Keratinocyte (primary cell): Measurements from ENCODE around the gene SKIDA1. TPM values are rescaled to one million over a fixed set of nuclear protein-coding genes. Genes with fewer than 3 reads are reported as not detected.

Source experiments
- DNase-seq: peaks from one replicate; pipeline ENCODE4 v3.0.0-alpha.2; 2011; ENCODE audit warnings: low read depth, missing footprints, low spot score
- FAIRE-seq: peaks from 2 replicates; lab custom pipeline; 2011; peaks lifted over from hg19 to GRCh38; lab: Jason Lieb, UNC
- H2AFZ ChIP-seq: 2 replicates; pipeline ENCODE4 v1.6.0; 2012; ENCODE audit warnings: low read length, control low read depth, inconsistent platforms; ENCODE audit not compliant: control insufficient read depth
- H3K27ac ChIP-seq: 2 replicates; pipeline ENCODE4 v1.5.1; 2011; ENCODE audit warnings: low read length; ENCODE audit not compliant: control insufficient read depth, insufficient read depth
- H3K27me3 ChIP-seq: 3 replicates; pipeline ENCODE4 v1.6.0; 2011; ENCODE audit warnings: low read length; ENCODE audit not compliant: control insufficient read depth, insufficient read depth; ENCODE audit errors: extremely low read depth
- H3K36me3 ChIP-seq, 2 experiments: 2 replicates in 1 of 2; 3 replicates in 1 of 2; pipeline ENCODE4 v1.5.1; 2011; ENCODE audit warnings: low read length in 2 of 2, mild to moderate bottlenecking in 1 of 2; ENCODE audit not compliant: control insufficient read depth in 2 of 2, insufficient read depth in 2 of 2; ENCODE audit errors: extremely low read depth in 1 of 2
- H3K4me1 ChIP-seq: 3 replicates; pipeline ENCODE4 v1.5.1; 2011; ENCODE audit warnings: low read length; ENCODE audit not compliant: control insufficient read depth, insufficient read depth; ENCODE audit errors: extremely low read depth
- H3K4me2 ChIP-seq: 3 replicates; pipeline ENCODE4 v1.6.0; 2011; ENCODE audit warnings: low read depth, low read length; ENCODE audit not compliant: control insufficient read depth, insufficient read depth; ENCODE audit errors: extremely low read depth
- H3K4me3 ChIP-seq, 3 experiments: fragments of 200-600 bp in 1 of 3; sonication (generic) in 1 of 3; 2 replicates in 2 of 3; 3 replicates in 1 of 3; pipeline ENCODE4 v1.5.1; 2011 to 2016; ENCODE audit warnings: low read length in 3 of 3, mild to moderate bottlenecking in 3 of 3, control low read depth in 2 of 3, inconsistent platforms in 1 of 3, low read depth in 1 of 3, mixed read lengths in 1 of 3, mixed run types in 1 of 3, moderate library complexity in 1 of 3; ENCODE audit not compliant: control insufficient read depth in 2 of 3, insufficient read depth in 2 of 3; ENCODE audit errors: extremely low read depth in 1 of 3
- H3K79me2 ChIP-seq: 2 replicates; pipeline ENCODE4 v1.6.0; 2012; ENCODE audit warnings: low read length; ENCODE audit not compliant: control insufficient read depth, insufficient read depth
- H3K9ac ChIP-seq: 3 replicates; pipeline ENCODE4 v1.6.0; 2011; ENCODE audit warnings: low read length; ENCODE audit not compliant: control insufficient read depth, insufficient read depth; ENCODE audit errors: extremely low read depth
- H3K9me1 ChIP-seq: 3 replicates; pipeline ENCODE4 v1.6.0; 2011; ENCODE audit warnings: low read length; ENCODE audit not compliant: control insufficient read depth, insufficient read depth; ENCODE audit errors: extremely low read depth
- H3K9me3 ChIP-seq: 2 replicates; pipeline ENCODE4 v1.5.1; 2012; ENCODE audit warnings: low read depth, low read length; ENCODE audit not compliant: control insufficient read depth
- H4K20me1 ChIP-seq: 3 replicates; pipeline ENCODE4 v1.6.0; 2011; ENCODE audit warnings: low read length; ENCODE audit not compliant: control insufficient read depth, insufficient read depth; ENCODE audit errors: extremely low read depth
- EZH2 ChIP-seq: IDR thresholded peaks from one replicate; pipeline ENCODE4 v1.6.1; 2012; ENCODE audit warnings: inconsistent platforms, mild to moderate bottlenecking, low read length, moderate library complexity
- dilution Hi-C: fragments of 300-500 bp; cut with MboI; formaldehyde crosslinking; loops from one replicate; pipeline ENCODE4 v1.7.0; 2020; ENCODE audit warnings: low sequenced_read_pairs; ENCODE audit not compliant: extremely low pct_ligation_motif_present
- polyA plus RNA-seq, 5 experiments: library from polyadenylated mRNA; depleted of rRNA in 3 of 5; stranded (reverse) in 3 of 5; stranded (forward) in 1 of 5; unstranded in 1 of 5; fragments of >200 nt; gene quantifications; 1 replicate in 1 of 5; 2 replicates in 3 of 5; 3 replicates in 1 of 5; pipeline versions ENCODE4 v1.2.1 to v1.2.3, GENCODE V29; 2011 to 2012; ENCODE audit warnings: missing spikeins in 2 of 5, low read depth in 1 of 5, low replicate concordance in 1 of 5
- TF ChIP-seq, protein P1 (sequence below), 3 experiments: IDR thresholded peaks in 1 of 3; conservative IDR thresholded peaks in 1 of 3; optimal IDR thresholded peaks in 1 of 3; 2 replicates in 2 of 3; 3 replicates in 1 of 3; pipeline versions ENCODE3 to v1.5.1; 2011; ENCODE audit warnings: low read length in 3 of 3, mild to moderate bottlenecking in 3 of 3, moderate library complexity in 2 of 3, control low read depth in 1 of 3, inconsistent platforms in 1 of 3; ENCODE audit not compliant: insufficient read depth in 2 of 3; ENCODE audit errors: extremely low read depth in 1 of 3

SKIDA1 gene
- polyA plus RNA-seq, 1 donor (not counting 4 experiments of a cell fraction or from before 2014, with no cell fraction given): 0.13 TPM

DNA sequence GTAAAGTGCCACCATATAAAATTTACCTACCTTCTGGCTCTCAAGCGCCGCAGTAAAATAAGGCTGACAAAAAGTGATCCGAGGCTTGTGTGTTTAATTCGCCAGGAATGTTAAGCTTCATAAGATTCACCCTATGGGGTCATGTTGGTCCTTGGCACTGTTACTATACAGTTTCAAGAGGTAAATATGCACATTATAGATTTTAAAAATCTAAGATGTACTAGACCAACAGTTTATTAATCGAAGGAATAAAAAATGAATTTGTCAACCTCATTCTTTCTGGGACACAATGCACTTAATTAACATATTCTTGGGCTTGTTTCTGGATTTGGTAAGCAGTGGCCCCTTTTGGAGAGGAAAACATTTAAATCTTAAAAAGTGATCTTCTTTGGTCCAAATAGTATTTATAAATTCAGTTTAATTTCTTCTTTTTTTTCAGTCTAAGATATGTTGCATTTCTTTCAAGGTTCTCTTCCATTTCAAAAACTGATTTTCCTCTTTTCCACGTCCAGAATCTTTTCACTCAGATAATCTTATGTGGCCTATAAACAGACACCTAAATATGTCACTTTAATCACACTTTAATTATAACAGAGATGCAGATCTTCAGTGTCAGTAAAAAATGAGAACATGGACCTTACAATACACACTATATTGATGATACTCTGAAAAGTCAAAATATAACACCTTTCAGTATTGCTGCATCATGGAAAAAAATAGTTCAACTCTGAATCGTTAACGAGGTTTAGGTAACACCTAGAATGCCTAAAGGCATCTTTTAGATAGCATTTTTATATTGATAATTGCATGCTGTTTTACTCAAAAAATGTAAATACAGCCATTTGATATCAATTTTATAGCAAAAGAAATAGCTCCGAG is 3.8 kb upstream of the SKIDA1 start:
- no peaks in the 10 kb centered on the region for H3K9me1 ChIP-seq
- no peak for DNase-seq
- FAIRE-seq: no peak
- dilution Hi-C loops: no loop called here
- H3K27ac ChIP-seq: peak overlapping the region; percentile 95
- H3K9ac ChIP-seq: peak overlapping the region; percentile 83
- no peaks in the 10 kb centered on the region for H3K27me3 ChIP-seq
- H3K36me3 ChIP-seq: no peaks in the 10 kb centered on the region
- H3K9me3 ChIP-seq: no peaks in the 10 kb centered on the region
- no peaks in the 10 kb centered on the region for H3K79me2 ChIP-seq
- peak overlapping the region; percentile 75 for H3K4me2 ChIP-seq
- TF ChIP-seq, protein P1, sequence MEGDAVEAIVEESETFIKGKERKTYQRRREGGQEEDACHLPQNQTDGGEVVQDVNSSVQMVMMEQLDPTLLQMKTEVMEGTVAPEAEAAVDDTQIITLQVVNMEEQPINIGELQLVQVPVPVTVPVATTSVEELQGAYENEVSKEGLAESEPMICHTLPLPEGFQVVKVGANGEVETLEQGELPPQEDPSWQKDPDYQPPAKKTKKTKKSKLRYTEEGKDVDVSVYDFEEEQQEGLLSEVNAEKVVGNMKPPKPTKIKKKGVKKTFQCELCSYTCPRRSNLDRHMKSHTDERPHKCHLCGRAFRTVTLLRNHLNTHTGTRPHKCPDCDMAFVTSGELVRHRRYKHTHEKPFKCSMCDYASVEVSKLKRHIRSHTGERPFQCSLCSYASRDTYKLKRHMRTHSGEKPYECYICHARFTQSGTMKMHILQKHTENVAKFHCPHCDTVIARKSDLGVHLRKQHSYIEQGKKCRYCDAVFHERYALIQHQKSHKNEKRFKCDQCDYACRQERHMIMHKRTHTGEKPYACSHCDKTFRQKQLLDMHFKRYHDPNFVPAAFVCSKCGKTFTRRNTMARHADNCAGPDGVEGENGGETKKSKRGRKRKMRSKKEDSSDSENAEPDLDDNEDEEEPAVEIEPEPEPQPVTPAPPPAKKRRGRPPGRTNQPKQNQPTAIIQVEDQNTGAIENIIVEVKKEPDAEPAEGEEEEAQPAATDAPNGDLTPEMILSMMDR (optimal IDR thresholded peaks at IDR 0.05 in 1 of 3, IDR thresholded peaks at IDR 0.05 in 1 of 3, conservative IDR thresholded peaks at IDR 0.05 in 1 of 3; ENCODE audit: extremely low read depth in 1 of 3, insufficient read depth in 2 of 3, low read length in 3 of 3): no peak
- no peak for TF ChIP-seq EZH2
- no peaks in the 10 kb centered on the region for H4K20me1 ChIP-seq
- H3K4me1 ChIP-seq: peaks cover 26% of the 10 kb centered on the region
- H2AFZ ChIP-seq: peak overlapping the region; percentile 85
- peak overlapping the region; percentile 37 to 83 (median 58) for H3K4me3 ChIP-seq

DNA sequence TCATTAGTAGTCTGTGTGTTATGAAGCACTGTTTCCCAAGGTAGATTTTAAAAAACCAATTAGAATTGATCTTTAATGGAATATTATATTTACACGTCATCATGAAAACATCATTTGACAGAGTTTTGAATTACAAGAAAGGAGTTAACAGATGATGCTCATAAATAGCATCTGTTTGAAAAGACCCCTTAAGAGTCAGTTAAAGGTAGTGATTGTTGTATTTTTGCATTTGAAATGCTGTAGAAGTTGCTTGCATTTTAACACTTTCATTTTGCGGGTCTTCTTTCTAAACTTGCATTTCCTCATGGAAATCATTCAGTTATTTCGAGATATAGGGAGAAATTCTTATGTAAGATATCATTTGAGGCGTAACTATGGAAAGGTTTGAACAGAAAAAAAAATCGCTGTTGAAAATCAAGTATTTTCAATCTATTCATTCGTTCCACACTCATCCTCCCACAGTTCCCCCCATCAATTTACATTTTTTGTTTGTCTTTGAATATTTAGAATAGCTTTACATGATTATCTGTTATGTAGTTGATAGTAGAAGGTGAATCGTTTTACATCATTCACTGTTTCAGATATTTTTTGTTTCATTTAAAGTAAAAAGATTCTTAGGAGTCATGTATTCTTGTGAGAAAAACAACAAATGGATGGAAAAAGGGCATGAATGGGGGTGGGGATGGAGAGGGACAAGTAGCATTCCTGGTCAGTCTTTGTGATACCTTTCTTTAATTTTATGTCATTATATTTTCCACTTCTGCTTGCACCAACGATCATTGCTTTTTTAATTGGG is 3.0 kb upstream of the SKIDA1 start:
- Histone ChIP-seq H3K4me1 (peaks cover 34% of the 10 kb centered on the region), H4K20me1 (no peaks in the 10 kb centered on the region), H3K36me3 (no peaks in the 10 kb centered on the region), H2AFZ (peak overlapping the region; percentile 85), H3K9ac (peak overlapping the region; percentile 83), H3K4me2 (peak overlapping the region; percentile 75), H3K79me2 (no peaks in the 10 kb centered on the region), H3K9me1 (no peaks in the 10 kb centered on the region), H3K4me3 (peak overlapping the region; percentile 37 to 83 (median 58)), H3K27me3 (no peaks in the 10 kb centered on the region), H3K9me3 (no peaks in the 10 kb centered on the region), H3K27ac (peak overlapping the region; percentile 95)
- no peak for DNase-seq
- dilution Hi-C loops: no loop called here
- FAIRE-seq: no peak
- no peak for TF ChIP-seq EZH2
- TF ChIP-seq, protein P1 (optimal IDR thresholded peaks at IDR 0.05 in 1 of 3, IDR thresholded peaks at IDR 0.05 in 1 of 3, conservative IDR thresholded peaks at IDR 0.05 in 1 of 3; ENCODE audit: extremely low read depth in 1 of 3, insufficient read depth in 2 of 3, low read length in 3 of 3): no peak
